ENCODE results near the gene NOTUM.

DNA sequence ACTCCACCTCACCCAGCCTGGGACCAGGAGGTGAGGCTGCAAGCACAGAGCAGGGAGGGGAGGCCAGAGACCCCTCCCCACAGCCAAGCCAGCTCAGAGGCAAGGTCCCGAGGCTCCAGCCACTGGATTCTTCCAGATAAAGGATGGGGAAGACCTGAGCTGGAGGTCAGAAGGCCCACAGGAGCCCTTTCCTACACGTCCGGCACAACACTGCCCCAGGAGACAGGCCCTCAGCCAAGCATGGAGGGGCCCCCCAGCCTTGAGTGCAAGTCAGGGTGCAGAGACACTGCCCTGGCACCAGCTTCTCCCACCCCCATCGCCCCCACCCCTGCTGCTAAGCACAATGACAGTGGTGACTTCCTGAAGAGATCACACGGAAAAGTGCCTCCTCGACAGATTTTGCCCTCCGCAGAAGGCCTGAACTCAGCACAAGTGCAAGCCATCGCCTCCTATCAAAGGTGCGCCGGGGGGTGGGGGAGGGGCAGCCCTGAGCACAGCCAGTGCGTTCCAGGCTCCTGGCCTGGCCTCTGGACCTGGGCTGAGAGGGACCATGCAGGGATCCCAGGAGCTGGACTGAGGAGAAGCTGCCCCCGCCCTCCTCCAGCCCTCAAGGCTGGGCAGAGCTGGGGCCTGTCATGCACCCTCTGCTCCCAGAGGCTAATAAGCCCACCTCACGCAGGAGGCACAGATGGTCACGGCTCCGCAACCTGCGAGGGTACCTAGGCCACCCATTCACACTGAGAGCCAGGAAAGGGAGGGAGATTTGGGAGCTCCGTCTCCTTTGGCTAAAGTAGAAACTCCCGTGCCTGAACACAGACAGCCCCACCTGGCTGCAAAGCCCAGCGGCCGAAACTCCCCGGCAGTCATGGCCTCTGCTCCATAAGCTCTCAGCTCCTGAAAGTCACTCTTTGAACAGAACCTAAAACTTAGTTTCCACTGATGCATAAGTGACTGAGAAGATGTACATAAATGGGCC lies 36.1 kb downstream of the NOTUM start:
- TF ChIP-seq, protein P1, sequence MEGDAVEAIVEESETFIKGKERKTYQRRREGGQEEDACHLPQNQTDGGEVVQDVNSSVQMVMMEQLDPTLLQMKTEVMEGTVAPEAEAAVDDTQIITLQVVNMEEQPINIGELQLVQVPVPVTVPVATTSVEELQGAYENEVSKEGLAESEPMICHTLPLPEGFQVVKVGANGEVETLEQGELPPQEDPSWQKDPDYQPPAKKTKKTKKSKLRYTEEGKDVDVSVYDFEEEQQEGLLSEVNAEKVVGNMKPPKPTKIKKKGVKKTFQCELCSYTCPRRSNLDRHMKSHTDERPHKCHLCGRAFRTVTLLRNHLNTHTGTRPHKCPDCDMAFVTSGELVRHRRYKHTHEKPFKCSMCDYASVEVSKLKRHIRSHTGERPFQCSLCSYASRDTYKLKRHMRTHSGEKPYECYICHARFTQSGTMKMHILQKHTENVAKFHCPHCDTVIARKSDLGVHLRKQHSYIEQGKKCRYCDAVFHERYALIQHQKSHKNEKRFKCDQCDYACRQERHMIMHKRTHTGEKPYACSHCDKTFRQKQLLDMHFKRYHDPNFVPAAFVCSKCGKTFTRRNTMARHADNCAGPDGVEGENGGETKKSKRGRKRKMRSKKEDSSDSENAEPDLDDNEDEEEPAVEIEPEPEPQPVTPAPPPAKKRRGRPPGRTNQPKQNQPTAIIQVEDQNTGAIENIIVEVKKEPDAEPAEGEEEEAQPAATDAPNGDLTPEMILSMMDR (IDR thresholded peaks at IDR 0.05) = no peak
- TF ChIP-seq ZFX (IDR thresholded peaks at IDR 0.05; ENCODE audit: borderline replicate concordance) = no peak

Data from 22Rv1 (cell line).